HepG2 (cell line): Measurements from ENCODE around the gene COQ10B. TPM values are rescaled to one million over a fixed set of nuclear protein-coding genes. Genes with fewer than 3 reads are reported as not detected.

ENCODE experiments used
- ATF7 ChIP-seq, 2 experiments: fragments of 450-650 bp in 1 of 2; sonication (generic) in 1 of 2; formaldehyde crosslinking in 1 of 2; IDR thresholded peaks; 2 replicates each; pipeline versions ENCODE4 v1.4.0 to v1.6.1; 2016 to 2020; ENCODE audit warnings: antibody characterized with exemption in 1 of 2, mild to moderate bottlenecking in 1 of 2, missing genetic modification reagents in 1 of 2
- FOSL2 ChIP-seq: sonication (generic); formaldehyde crosslinking; IDR thresholded peaks from 2 replicates; pipeline ENCODE4 v1.4.0; 2020; ENCODE audit warnings: missing genetic modification reagents
- FOXA3 ChIP-seq: IDR thresholded peaks from 2 replicates; pipeline ENCODE4 v1.6.1; 2016; ENCODE audit warnings: missing genetic modification reagents, missing compliant biosample characterization
- NCOR1 ChIP-seq: fragments of 200-600 bp; sonication (generic); IDR thresholded peaks from 2 replicates; pipeline ENCODE4 v1.7.0; 2017; ENCODE audit warnings: antibody characterized with exemption, low read length, borderline replicate concordance
- RBFOX2 ChIP-seq: fragments of 200-400 bp; formaldehyde crosslinking; IDR thresholded peaks from 2 replicates; pipeline ENCODE4 v1.6.1; 2017; ENCODE audit warnings: low read depth, mild to moderate bottlenecking, low read length
- STAG1 ChIP-seq: sonication (generic); formaldehyde crosslinking; IDR thresholded peaks from 2 replicates; pipeline ENCODE4 v1.4.0; 2020; ENCODE audit warnings: missing genetic modification reagents
- TEAD2 ChIP-seq: sonication (generic); formaldehyde crosslinking; IDR thresholded peaks from 2 replicates; pipeline ENCODE4 v1.9.0; 2021; ENCODE audit warnings: missing genetic modification reagents
- ZNF441 ChIP-seq: sonication (generic); formaldehyde crosslinking; IDR thresholded peaks from 2 replicates; pipeline ENCODE4 v1.7.0; 2021; ENCODE audit warnings: missing genetic modification reagents, borderline replicate concordance
- ZNF563 ChIP-seq: sonication (generic); formaldehyde crosslinking; IDR thresholded peaks from 2 replicates; pipeline ENCODE4 v1.8.0; 2022; ENCODE audit warnings: mild to moderate bottlenecking, moderate library complexity, missing genetic modification reagents
- ZNF878 ChIP-seq: sonication (generic); formaldehyde crosslinking; IDR thresholded peaks from 2 replicates; pipeline ENCODE4 v1.8.1; 2023; ENCODE audit warnings: mild to moderate bottlenecking, missing genetic modification reagents, moderate library complexity
- ZSCAN29 ChIP-seq: sonication (generic); formaldehyde crosslinking; conservative IDR thresholded peaks from 2 replicates; pipeline ENCODE4 v1.4.0; 2020; ENCODE audit warnings: mild to moderate bottlenecking, missing genetic modification reagents
- polyA plus RNA-seq, 8 experiments: library from polyadenylated mRNA; depleted of rRNA in 3 of 8; stranded (reverse) in 7 of 8; unstranded in 1 of 8; fragments of >200 nt; fragmentation: Illumina TruSeq in 4 of 8; extraction: Trizol in 4 of 8; gene quantifications; 2 replicates each; pipeline versions ENCODE4 v1.2.1 to v1.2.3, GENCODE V29; 2011 to 2016; ENCODE audit warnings: low read depth in 4 of 8, missing spikeins in 1 of 8, mixed read lengths in 1 of 8; ENCODE audit not compliant: insufficient read depth in 1 of 8
- total RNA-seq, 5 experiments: library from RNA; depleted of rRNA; stranded (reverse); fragments of >200 nt; fragmentation: Illumina TruSeq; extraction: Trizol; gene quantifications; 2 replicates each; pipeline ENCODE4 v1.2.3, GENCODE V29; 2016; ENCODE audit warnings: low read depth in 1 of 5
- TF ChIP-seq, protein P1 (sequence below): sonication (generic); formaldehyde crosslinking; IDR thresholded peaks from 2 replicates; pipeline ENCODE4 v1.5.0; 2020; ENCODE audit warnings: mild to moderate bottlenecking, missing genetic modification reagents
- TF ChIP-seq, protein P2 (sequence below): sonication (generic); formaldehyde crosslinking; IDR thresholded peaks from 2 replicates; pipeline ENCODE4 v1.9.0; 2022; ENCODE audit warnings: low read depth, missing genetic modification reagents

The COQ10B gene
- total and polyA plus RNA-seq, 2 of the 13 experiments (the other 11 are each of a cell fraction or from before 2014, with no cell fraction given), result 4.6 to 34.9 TPM

DNA sequence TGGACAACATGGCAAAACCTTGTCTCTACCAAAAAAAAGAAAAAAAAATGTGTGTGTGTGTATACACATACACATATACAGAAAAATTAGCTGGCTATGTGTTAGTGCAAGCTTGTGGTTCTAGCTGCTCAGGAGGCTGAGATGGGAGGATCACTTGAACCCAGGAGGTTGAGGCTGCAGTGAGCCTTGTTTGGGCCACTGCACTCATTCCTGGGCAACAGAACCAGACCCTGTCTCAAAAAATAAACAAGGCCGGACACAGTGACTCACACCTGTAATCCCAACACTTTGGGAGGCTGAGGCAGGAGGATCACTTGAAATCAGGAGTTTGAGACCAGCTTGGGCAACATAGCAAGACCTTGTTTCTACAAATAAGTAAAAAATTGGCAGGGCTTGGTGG, 2.1 kb downstream of the COQ10B start (continued):
- TF ChIP-seq TEAD2 (CRISPR knock-in tag) (no peak), FOXA3 (CRISPR knock-in tag) (no peak), RBFOX2 (no peak), ATF7 (IDR thresholded peaks at IDR 0.05) (no peak), ATF7 (CRISPR knock-in tag; IDR thresholded peaks at IDR 0.05) (no peak), ZSCAN29 (CRISPR knock-in tag) (no peak), FOSL2 (peak; percentile 33; the same call in 1 of the 2 replicates), ZNF563 (no peak), NCOR1 (0 out of 2 replicates have a peak, but pooled peaks have one; percentile 9), ZNF878 (no peak), ZNF441 (CRISPR knock-in tag) (no peak), STAG1 (CRISPR knock-in tag) (no peak)
- TF ChIP-seq, protein P1, sequence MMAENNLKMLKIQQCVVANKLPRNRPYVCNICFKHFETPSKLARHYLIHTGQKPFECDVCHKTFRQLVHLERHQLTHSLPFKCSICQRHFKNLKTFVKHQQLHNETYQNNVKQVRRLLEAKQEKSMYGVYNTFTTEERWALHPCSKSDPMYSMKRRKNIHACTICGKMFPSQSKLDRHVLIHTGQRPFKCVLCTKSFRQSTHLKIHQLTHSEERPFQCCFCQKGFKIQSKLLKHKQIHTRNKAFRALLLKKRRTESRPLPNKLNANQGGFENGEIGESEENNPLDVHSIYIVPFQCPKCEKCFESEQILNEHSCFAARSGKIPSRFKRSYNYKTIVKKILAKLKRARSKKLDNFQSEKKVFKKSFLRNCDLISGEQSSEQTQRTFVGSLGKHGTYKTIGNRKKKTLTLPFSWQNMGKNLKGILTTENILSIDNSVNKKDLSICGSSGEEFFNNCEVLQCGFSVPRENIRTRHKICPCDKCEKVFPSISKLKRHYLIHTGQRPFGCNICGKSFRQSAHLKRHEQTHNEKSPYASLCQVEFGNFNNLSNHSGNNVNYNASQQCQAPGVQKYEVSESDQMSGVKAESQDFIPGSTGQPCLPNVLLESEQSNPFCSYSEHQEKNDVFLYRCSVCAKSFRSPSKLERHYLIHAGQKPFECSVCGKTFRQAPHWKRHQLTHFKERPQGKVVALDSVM, result peak; percentile 97
- TF ChIP-seq, protein P2, sequence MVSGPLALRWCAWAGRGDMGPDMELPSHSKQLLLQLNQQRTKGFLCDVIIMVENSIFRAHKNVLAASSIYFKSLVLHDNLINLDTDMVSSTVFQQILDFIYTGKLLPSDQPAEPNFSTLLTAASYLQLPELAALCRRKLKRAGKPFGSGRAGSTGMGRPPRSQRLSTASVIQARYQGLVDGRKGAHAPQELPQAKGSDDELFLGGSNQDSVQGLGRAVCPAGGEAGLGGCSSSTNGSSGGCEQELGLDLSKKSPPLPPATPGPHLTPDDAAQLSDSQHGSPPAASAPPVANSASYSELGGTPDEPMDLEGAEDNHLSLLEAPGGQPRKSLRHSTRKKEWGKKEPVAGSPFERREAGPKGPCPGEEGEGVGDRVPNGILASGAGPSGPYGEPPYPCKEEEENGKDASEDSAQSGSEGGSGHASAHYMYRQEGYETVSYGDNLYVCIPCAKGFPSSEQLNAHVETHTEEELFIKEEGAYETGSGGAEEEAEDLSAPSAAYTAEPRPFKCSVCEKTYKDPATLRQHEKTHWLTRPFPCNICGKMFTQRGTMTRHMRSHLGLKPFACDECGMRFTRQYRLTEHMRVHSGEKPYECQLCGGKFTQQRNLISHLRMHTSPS, result no peak
